ENCODE results near the gene ZBTB7B. TPM values are rescaled to one million over a fixed set of nuclear protein-coding genes. Genes with fewer than 3 reads are reported as not detected.

Gene ZBTB7B
- total RNA-seq: 14.3 and 19.3 TPM in 2 replicates

GRCh38 chr1:155002464-155003226 is at the start of gene ZBTB7B:
Gene ZBTB7B, plus strand, starts transcription at chr1:155002802. Its CDS starts 11,859 bp downstream, at chr1:155014661.

GRCh38 chr1:154955718-154956543 is 46.7 kb upstream of the ZBTB7B start, which contains the start of gene PBXIP1:
Gene PBXIP1, minus strand, starts transcription at chr1:154956099. Its CDS starts 2,378 bp downstream, at chr1:154953721.

GRCh38 chr1:154961207-154962155 is 41.1 kb upstream of the ZBTB7B start, which contains the start of gene PYGO2:
Gene PYGO2, minus strand, starts transcription at chr1:154961782. Its CDS starts 206 bp downstream, at chr1:154961576.

GRCh38 chr1:154970631-154971340 is 31.8 kb upstream of the ZBTB7B start, which contains the start of gene SHC1:
Gene SHC1, minus strand, starts transcription at chr1:154970747. Its CDS starts 221 bp downstream, at chr1:154970526.

GRCh38 chr1:154974102-154974807 is 28.3 kb upstream of the ZBTB7B start, which contains the start of gene CKS1B:
Gene CKS1B, plus strand, starts transcription at chr1:154974681. Its CDS starts 65 bp downstream, at chr1:154974746.

GRCh38 chr1:154982897-154983648 is 19.5 kb upstream of the ZBTB7B start, which contains the start of gene FLAD1:
Gene FLAD1, plus strand, starts transcription at chr1:154983344. Its CDS starts 351 bp downstream, at chr1:154983695.

GRCh38 chr1:154993572-154994268 is 8.9 kb upstream of the ZBTB7B start, which contains the start of gene LENEP:
Gene LENEP, plus strand, starts transcription at chr1:154993586. Its CDS starts 22 bp downstream, at chr1:154993608.

GRCh38 chr1:155033524-155033923 is 30.9 kb downstream of the ZBTB7B start, which contains the start of the genes DCST1 and DCST2:
Gene DCST1, plus strand, starts transcription at chr1:155033824. Its CDS starts 213 bp downstream, at chr1:155034037.
Gene DCST2, minus strand, starts transcription at chr1:155033781. Its CDS starts 80 bp downstream, at chr1:155033701.

GRCh38 chr1:155050560-155051341 is 48.1 kb downstream of the ZBTB7B start, which contains the start of gene ADAM15:
Gene ADAM15, plus strand, starts transcription at chr1:155051316. Its CDS starts 71 bp downstream, at chr1:155051387.

GRCh38 chr1:155063550-155064110 is 61.0 kb downstream of the ZBTB7B start, which contains the start of gene EFNA4:
Gene EFNA4, plus strand, starts transcription at chr1:155063740. Its CDS starts 84 bp downstream, at chr1:155063824.

Other genes starting within 250 kb of the ZBTB7B start
- 0.13 and 0.25 TPM in 2 replicates for gene KCNN3, start 132.5 kb upstream of the ZBTB7B start, total RNA-seq
- 11.3 and 12.6 TPM in 2 replicates for gene PMVK, start 66.1 kb upstream of the ZBTB7B start, total RNA-seq
- 89.0 and 104 TPM in 2 replicates for gene PBXIP1, start 46.7 kb upstream of the ZBTB7B start, total RNA-seq
- gene PYGO2, start 41.0 kb upstream of the ZBTB7B start, total RNA-seq: 8.1 and 14.1 TPM in 2 replicates
- 218 and 248 TPM in 2 replicates for gene SHC1, start 32.1 kb upstream of the ZBTB7B start, total RNA-seq
- gene CKS1B, start 28.1 kb upstream of the ZBTB7B start, total RNA-seq: 50.2 and 70.3 TPM in 2 replicates
- 12.8 and 19.0 TPM in 2 replicates for gene FLAD1, start 19.5 kb upstream of the ZBTB7B start, total RNA-seq
- 0.66 and 0.99 TPM in 2 replicates for gene LENEP, start 9.2 kb upstream of the ZBTB7B start, total RNA-seq
- 0.06 TPM in 1 of 2 replicates, not detected in the other for gene DCST2, start 31.0 kb downstream of the ZBTB7B start, total RNA-seq
- not detected in 2 replicates for gene DCST1, start 31.0 kb downstream of the ZBTB7B start, total RNA-seq
- 80.9 and 98.0 TPM in 2 replicates for gene ADAM15, start 48.5 kb downstream of the ZBTB7B start, total RNA-seq
- gene EFNA4, start 60.9 kb downstream of the ZBTB7B start, total RNA-seq: 1.8 and 2.7 TPM in 2 replicates
- gene EFNA3, start 76.0 kb downstream of the ZBTB7B start, total RNA-seq: 0.37 and 0.53 TPM in 2 replicates
- 1.1 and 1.2 TPM in 2 replicates for gene EFNA1, start 125.1 kb downstream of the ZBTB7B start, total RNA-seq
- 21.9 and 27.0 TPM in 2 replicates for gene SLC50A1, start 133.1 kb downstream of the ZBTB7B start, total RNA-seq
- gene DPM3, start 137.7 kb downstream of the ZBTB7B start, total RNA-seq: 24.9 and 42.1 TPM in 2 replicates
- gene KRTCAP2, start 170.5 kb downstream of the ZBTB7B start, total RNA-seq: 86.8 and 98.7 TPM in 2 replicates
- 3.6 and 4.2 TPM in 2 replicates for gene TRIM46, start 171.0 kb downstream of the ZBTB7B start, total RNA-seq
- 33.2 and 45.4 TPM in 2 replicates for gene THBS3, start 205.1 kb downstream of the ZBTB7B start, total RNA-seq
- 31.0 and 33.8 TPM in 2 replicates for gene MTX1, start 205.9 kb downstream of the ZBTB7B start, total RNA-seq